ENCODE data around the gene CERCAM. TPM values are rescaled to one million over a fixed set of nuclear protein-coding genes. Genes with fewer than 3 reads are reported as not detected.

CERCAM gene
- polyA plus RNA-seq, 1 experiment, result 309 TPM

DNA sequence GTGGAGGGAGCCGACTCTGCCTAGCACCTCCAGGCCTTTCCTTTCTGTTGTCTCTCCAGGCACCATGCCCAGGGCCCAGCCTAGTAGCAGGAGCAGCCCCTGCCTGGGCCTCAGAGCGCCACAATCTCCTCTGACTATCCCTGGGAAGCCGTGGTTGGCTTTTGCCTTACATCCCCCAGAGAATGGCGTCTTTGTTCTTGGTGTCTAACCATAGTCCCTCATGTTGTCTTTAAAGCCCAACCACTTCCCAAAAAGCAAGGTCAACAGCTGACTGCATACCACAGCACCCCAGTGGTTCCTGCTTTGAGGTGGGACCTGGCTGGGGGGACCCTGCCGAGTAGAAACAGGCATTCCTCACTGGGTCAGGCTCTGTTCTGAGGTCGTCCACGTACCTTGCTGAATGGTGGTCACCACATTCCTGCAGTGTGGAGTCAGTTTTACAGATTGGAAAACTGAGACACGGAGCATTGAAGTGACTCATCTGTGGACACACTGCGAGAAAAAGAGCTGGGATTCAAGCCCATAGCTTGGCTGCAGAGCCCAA, 13.7 kb upstream of the CERCAM start:
- Histone ChIP-seq H3K27me3 (ENCODE audit: control insufficient read depth, insufficient read depth, low read length) (no peaks in the 10 kb centered on the region; the same call in 1 of the 2 replicates), H3K36me3 (ENCODE audit: control insufficient read depth, insufficient read depth, low read length) (no peaks in the 10 kb centered on the region), H3K4me3 (ENCODE audit: low read depth, low read length) (no peak overlapping the region)
- ChIA-PET POLR2A (no interaction called here), CTCF (interaction anchor here (2.8 to 10.5 kb wide), 2 partner anchors 12 to 46 kb away, joined by 20 to 108 read pairs; partner anchors contain the start of gene CERCAM)
- TF ChIP-seq, protein P1, sequence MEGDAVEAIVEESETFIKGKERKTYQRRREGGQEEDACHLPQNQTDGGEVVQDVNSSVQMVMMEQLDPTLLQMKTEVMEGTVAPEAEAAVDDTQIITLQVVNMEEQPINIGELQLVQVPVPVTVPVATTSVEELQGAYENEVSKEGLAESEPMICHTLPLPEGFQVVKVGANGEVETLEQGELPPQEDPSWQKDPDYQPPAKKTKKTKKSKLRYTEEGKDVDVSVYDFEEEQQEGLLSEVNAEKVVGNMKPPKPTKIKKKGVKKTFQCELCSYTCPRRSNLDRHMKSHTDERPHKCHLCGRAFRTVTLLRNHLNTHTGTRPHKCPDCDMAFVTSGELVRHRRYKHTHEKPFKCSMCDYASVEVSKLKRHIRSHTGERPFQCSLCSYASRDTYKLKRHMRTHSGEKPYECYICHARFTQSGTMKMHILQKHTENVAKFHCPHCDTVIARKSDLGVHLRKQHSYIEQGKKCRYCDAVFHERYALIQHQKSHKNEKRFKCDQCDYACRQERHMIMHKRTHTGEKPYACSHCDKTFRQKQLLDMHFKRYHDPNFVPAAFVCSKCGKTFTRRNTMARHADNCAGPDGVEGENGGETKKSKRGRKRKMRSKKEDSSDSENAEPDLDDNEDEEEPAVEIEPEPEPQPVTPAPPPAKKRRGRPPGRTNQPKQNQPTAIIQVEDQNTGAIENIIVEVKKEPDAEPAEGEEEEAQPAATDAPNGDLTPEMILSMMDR (IDR thresholded peaks at IDR 0.05; ENCODE audit: insufficient read depth, low read depth, low read length), result no peak
- no peak for DNase-seq (ENCODE audit: low read depth)

DNA sequence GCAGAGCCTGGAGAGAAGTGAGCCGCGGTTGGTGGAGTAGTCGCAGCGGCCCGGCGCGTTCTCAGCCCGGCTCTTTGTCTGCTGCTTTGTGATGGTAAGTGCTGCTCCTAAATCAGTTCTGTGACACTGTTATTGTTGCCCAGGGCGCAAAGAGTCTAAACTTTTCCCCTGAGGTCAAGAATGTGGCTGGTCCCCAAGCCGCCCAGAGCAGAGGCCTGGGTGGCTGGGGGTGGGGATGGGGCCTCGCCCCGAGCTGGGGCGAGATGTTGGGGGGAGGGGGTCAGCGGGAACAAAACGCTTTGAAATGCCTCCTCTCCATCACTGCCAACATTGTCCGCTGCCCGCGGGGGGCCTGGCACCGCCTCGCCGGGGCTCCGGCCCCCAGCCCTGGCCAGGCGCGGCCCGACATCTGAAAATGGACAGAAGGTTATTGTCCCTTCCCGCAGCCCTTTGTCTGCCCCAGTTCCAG, 11.7 kb upstream of the CERCAM start:
- H3K36me3 ChIP-seq (ENCODE audit: control insufficient read depth, insufficient read depth, low read length), result no peaks in the 10 kb centered on the region
- ChIA-PET POLR2A (no interaction called here), CTCF (interaction anchor here (1.4 to 10.5 kb wide), 4 partner anchors 11 to 112 kb away, joined by 6 to 108 read pairs (median 28); no protein-coding TSS in a partner anchor)
- DNase-seq (ENCODE audit: low read depth), result no peak
- H3K27me3 ChIP-seq (ENCODE audit: control insufficient read depth, insufficient read depth, low read length), result peaks cover 2% of the 10 kb centered on the region; the same call in 1 of the 2 replicates
- H3K4me3 ChIP-seq (ENCODE audit: low read depth, low read length), result no peak overlapping the region
- TF ChIP-seq, protein P1 (IDR thresholded peaks at IDR 0.05; ENCODE audit: insufficient read depth, low read depth, low read length), result no peak

DNA sequence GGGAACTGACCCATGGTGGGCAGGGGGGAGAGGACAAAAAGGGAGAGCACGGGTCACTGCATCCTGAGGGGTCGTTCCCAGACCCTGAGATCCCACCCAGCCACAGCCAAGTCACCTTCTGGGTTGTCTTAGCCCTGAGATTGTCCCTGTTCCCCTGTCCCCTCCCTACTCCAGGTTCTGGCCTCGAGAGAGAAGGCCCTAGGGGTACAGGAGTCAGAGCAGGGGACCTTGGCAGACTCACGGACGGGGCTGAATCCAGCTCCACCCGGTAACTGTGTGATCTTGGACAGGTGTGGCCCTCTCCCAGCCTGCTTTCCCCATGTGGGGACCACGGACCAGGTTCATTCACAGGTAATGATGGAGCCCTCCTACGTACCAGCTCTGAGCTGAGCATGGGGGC, 11.2 kb upstream of the CERCAM start:
- H3K4me3 ChIP-seq (ENCODE audit: low read depth, low read length), result no peak overlapping the region
- CTCF ChIA-PET, result interaction anchor here (1.4 to 10.5 kb wide), 5 partner anchors 11 to 112 kb away, joined by 6 to 108 read pairs (median 24); partner anchors contain the start of gene CERCAM
- TF ChIP-seq, protein P1 (IDR thresholded peaks at IDR 0.05; ENCODE audit: insufficient read depth, low read depth, low read length), result no peak

DNA sequence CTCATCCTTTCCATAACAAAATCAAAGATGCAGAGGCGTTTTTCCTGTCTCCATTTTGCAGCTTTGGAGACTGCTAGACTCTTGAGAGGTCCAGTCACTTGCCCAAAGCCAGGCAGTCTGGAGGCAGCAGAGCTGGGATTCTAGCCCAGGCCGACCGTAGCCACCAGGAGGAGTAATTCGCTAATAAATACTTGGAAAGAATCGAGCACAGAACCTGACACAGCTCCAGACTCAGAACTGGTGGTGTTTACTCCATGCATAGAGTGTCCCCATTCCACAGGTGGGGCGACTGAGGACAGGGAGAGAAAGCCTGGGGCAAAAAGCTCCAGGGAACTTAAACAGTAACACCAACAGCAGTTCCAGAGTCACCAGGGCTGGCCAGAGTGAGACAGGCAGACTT, 10.7 kb upstream of the CERCAM start:
- POLR2A ChIA-PET, result no interaction called here

More for the DNA sequence above, 11.2 kb upstream of the CERCAM start:
- no peak for DNase-seq (ENCODE audit: low read depth)
- Histone ChIP-seq H3K36me3 (ENCODE audit: control insufficient read depth, insufficient read depth, low read length) (no peaks in the 10 kb centered on the region), H3K27me3 (ENCODE audit: control insufficient read depth, insufficient read depth, low read length) (peaks cover 2% of the 10 kb centered on the region; the same call in 1 of the 2 replicates)
- POLR2A ChIA-PET, result no interaction called here

More for the DNA sequence above, 10.7 kb upstream of the CERCAM start:
- CTCF ChIA-PET, result interaction anchor here (0.8 to 10.5 kb wide), 7 partner anchors 10 to 113 kb away, joined by 4 to 108 read pairs (median 21); partner anchors contain the start of gene CERCAM
- H3K36me3 ChIP-seq (ENCODE audit: control insufficient read depth, insufficient read depth, low read length), result no peaks in the 10 kb centered on the region
- TF ChIP-seq, protein P1 (IDR thresholded peaks at IDR 0.05; ENCODE audit: insufficient read depth, low read depth, low read length), result peak; percentile 36
- H3K4me3 ChIP-seq (ENCODE audit: low read depth, low read length), result no peak overlapping the region
- peaks cover 2% of the 10 kb centered on the region; the same call in 1 of the 2 replicates for H3K27me3 ChIP-seq (ENCODE audit: control insufficient read depth, insufficient read depth, low read length)
- DNase-seq (ENCODE audit: low read depth), result no peak

Measured in BJ (cell line).